ENCODE measurements around the gene TMEM233.

DNA sequence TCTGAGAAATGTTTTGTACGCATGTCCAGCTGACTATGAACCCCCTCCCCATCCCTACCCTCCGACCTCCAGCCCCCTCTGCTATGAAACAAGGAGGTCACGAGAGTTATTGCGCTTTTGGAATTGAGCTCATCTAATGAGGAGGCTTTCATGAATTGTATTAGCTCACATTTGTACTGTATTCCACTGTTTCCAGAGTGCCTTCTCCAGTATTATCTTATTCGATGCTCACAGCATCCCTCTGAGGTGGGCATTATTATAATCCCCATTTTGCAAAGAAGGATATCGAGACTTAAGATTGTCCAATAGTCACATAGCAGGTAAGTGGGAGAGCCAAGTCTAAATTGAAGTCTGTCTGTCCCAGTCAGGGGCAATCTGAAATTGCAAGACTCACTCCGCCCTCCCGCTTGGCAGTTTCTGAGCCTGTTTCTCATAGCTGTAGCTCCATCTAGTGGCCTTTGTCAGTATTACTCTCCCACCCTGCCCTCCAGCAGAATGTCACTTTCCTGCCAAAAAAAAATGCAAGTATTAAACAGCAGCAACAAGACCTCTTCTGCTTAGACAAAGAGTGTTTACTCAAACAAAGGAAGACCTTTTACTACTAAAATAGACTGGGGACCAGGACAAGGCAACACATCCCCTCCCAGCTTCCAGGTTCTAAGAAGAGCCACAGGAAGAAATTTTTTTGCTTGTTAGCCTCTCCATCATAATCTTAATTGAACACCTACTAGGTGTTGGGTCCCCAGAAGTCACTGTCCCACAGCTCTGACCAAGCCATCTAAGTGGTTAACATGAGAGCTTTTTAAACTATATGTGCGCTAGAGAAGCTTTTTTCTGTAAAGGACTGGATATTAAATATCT, 48.6 kb upstream of the TMEM233 start:
- TF ChIP-seq POLR2AphosphoS5 (IDR thresholded peaks at IDR 0.05; ENCODE audit: borderline replicate concordance, low read depth, low read length) (no peak), EZH2 (IDR thresholded peaks at IDR 0.05) (no peak), FOXP2 (optimal IDR thresholded peaks at IDR 0.05; ENCODE audit: control extremely low read depth, extremely low read length, insufficient read depth) (no peak)

Measured in SK-N-MC (cell line).